Right atrium auricular region (tissue), 2 donors: ENCODE results near the gene ATP6V1G3. TPM values are rescaled to one million over a fixed set of nuclear protein-coding genes. Genes with fewer than 3 reads are reported as not detected.

Experiments used
- DNase-seq: peaks from one replicate; pipeline ENCODE4 v3.0.0-alpha.2; 2019; ENCODE audit warnings: low spot score
- H3K27ac ChIP-seq, 2 donors: fragments of 200-600 bp; sonication (generic); 1 replicate in 1 of 2; 2 replicates in 1 of 2; pipeline ENCODE4 v1.5.1; 2016 to 2019
- H3K27me3 ChIP-seq, 2 donors: fragments of 200-600 bp; sonication (generic); one replicate each; pipeline versions ENCODE4 v1.5.1 to v1.6.0; 2017 to 2019
- H3K36me3 ChIP-seq: fragments of 200-600 bp; sonication (generic); one replicate; pipeline ENCODE4 v1.5.1; 2016
- H3K4me1 ChIP-seq, 2 donors: fragments of 200-600 bp; sonication (generic); one replicate each; pipeline versions ENCODE4 v1.5.1 to v1.6.0; 2017 to 2019
- H3K4me3 ChIP-seq, 2 donors: fragments of 200-600 bp; sonication (generic); 1 replicate in 1 of 2; 2 replicates in 1 of 2; pipeline ENCODE4 v1.5.1; 2017 to 2019; ENCODE audit warnings: mild to moderate bottlenecking in 1 of 2, moderate library complexity in 1 of 2
- H3K9me3 ChIP-seq, 2 donors: fragments of 200-600 bp; sonication (generic); one replicate each; pipeline ENCODE4 v1.5.1; 2019
- total RNA-seq, 2 donors: library from RNA; depleted of rRNA; stranded (reverse); fragments of >200 nt; gene quantifications; one replicate each; pipeline ENCODE4 v1.1.0, GENCODE V29; 2016
- TF ChIP-seq, protein P1 (sequence below), 2 donors: fragments of 200-600 bp; sonication (generic); IDR thresholded peaks; one replicate each; pipeline ENCODE4 v1.5.1; 2019; ENCODE audit warnings: antibody characterized with exemption in 2 of 2

The ATP6V1G3 gene
- total RNA-seq, 2 donors from 2014 or later: not detected

DNA sequence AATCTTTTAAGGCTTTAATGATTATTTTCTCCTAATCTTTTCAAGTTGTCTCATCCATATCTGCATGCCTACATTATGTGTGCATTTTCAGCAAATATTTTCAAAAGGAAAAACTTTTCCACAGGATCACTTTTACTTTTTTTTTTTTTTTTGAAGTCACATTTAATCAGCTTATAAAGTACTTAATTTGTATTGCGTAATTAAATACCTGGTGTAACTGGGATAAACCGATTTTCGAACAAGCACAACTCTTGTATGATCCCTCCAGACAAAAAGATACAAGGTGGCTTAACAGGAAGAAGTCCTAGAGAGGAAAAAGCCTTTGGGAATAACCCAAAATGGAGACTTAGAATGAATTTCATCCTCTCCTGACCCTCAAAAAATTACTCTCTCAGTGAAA lies 1.3 kb upstream of the ATP6V1G3 start:
- no peaks in the 10 kb centered on the region for H3K4me1 ChIP-seq
- H3K27ac ChIP-seq: no peak overlapping the region
- no peak overlapping the region for H3K4me3 ChIP-seq
- no peaks in the 10 kb centered on the region for H3K36me3 ChIP-seq
- TF ChIP-seq, protein P1, sequence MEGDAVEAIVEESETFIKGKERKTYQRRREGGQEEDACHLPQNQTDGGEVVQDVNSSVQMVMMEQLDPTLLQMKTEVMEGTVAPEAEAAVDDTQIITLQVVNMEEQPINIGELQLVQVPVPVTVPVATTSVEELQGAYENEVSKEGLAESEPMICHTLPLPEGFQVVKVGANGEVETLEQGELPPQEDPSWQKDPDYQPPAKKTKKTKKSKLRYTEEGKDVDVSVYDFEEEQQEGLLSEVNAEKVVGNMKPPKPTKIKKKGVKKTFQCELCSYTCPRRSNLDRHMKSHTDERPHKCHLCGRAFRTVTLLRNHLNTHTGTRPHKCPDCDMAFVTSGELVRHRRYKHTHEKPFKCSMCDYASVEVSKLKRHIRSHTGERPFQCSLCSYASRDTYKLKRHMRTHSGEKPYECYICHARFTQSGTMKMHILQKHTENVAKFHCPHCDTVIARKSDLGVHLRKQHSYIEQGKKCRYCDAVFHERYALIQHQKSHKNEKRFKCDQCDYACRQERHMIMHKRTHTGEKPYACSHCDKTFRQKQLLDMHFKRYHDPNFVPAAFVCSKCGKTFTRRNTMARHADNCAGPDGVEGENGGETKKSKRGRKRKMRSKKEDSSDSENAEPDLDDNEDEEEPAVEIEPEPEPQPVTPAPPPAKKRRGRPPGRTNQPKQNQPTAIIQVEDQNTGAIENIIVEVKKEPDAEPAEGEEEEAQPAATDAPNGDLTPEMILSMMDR (IDR thresholded peaks at IDR 0.05): no peak
- no peaks in the 10 kb centered on the region for H3K27me3 ChIP-seq
- no peaks in the 10 kb centered on the region for H3K9me3 ChIP-seq
- DNase-seq: no peak

DNA sequence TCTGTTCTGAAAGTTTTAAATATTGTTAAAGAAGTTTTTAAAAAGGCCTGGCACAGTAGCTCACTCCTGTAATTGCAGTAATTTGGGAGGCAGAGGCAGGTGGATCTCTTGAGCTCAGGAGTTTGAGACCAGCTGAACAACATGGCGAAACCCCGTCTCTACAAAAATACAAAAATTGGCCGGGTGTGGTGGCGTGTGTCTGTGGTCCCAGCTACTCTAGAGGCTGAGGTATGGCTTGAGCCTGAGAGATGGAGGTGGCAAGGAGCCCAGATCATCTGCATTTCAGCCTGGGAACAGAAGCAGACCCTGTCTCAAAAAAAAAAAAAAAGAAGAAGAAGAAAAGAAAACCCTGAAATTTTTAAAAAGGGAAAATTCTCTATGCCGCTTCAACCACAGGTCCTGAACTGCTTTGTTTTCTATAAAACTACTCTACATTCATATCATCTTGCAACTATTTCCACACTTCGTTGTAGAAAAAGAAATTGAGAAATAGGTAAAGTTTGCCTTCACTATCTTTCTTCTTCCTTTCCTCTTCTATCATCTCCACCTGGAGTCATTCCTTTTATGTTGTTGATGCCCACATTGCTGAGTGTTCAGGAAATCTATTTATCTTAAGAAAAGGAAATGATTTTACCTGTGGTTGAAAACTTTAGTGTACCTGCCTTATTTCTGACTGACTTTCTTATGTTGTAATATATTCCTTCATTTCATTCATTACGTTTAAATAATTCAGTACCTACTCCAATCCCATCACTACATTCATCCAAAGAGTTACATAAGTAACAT lies 1.7 kb downstream of the ATP6V1G3 start:
- no peak for DNase-seq
- no peaks in the 10 kb centered on the region for H3K36me3 ChIP-seq
- no peak overlapping the region for H3K4me3 ChIP-seq

DNA sequence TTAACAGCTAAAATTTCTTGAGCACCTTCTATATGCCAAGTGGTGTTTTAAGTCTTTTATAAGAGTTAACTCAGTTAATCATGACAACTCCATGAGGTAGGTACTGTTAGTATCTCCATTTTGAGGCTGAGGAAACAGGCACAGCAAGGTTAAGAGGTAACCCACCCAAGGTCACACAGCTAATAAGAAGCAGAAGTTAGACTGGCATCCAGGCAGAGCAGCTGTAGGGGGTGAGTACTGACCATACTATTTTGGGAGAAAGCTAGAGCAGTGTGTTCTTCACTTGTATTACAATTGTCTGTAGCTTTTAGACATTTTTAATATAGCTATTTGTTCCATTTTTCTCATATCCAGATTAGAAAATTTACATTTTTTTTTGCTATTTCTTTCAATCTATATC lies 4.8 kb downstream of the ATP6V1G3 start:
- TF ChIP-seq, protein P1 (IDR thresholded peaks at IDR 0.05): no peak
- Histone ChIP-seq H3K4me3 (no peak overlapping the region), H3K4me1 (no peaks in the 10 kb centered on the region), H3K27ac (no peak overlapping the region), H3K36me3 (no peaks in the 10 kb centered on the region), H3K9me3 (no peaks in the 10 kb centered on the region), H3K27me3 (no peaks in the 10 kb centered on the region)
- DNase-seq: no peak

More for the DNA sequence above, 1.7 kb downstream of the ATP6V1G3 start:
- Histone ChIP-seq H3K27ac (no peak overlapping the region), H3K4me1 (no peaks in the 10 kb centered on the region), H3K27me3 (no peaks in the 10 kb centered on the region), H3K9me3 (no peaks in the 10 kb centered on the region)
- TF ChIP-seq, protein P1 (IDR thresholded peaks at IDR 0.05): no peak

DNA sequence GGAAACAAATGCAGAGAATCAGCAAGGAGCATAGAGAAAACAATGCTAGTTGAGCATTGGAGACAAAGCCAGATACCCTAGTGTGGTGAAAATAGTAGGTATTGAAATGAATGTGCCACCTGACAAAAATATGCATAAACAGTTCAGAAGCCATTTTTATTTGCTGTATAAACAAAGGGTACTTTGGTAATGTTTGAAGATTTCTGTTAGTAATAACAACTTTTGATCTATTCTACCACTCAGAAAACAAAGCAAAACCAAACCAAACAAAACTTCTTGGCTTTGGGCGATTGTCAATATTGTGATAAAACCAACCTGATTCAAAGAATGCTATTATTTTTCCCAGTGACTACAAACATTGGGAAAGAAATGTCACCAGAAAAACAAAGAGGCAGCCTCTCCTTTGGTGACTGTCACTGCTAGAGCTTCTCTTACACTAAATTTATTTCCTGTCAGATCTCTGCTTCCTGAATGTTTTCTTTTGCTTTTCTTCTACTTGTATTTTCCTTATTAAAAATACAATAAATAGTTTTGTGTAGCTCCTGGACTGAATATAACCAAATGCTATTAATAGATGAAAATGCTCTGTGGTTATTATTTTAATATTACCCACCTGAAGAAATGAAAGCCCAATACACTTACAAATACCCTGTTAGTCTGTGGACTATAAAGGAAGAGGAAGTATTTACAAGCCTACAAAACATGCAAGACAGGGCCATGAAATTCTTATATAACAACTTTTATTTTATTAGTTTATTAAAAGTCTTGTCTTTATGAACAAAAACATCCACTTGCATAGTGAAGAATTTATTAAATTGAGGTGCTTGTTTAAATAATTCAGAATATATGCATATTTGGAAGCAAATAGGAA lies 5.7 kb downstream of the ATP6V1G3 start:
- Histone ChIP-seq H3K27ac (no peak overlapping the region), H3K9me3 (no peaks in the 10 kb centered on the region), H3K27me3 (no peaks in the 10 kb centered on the region), H3K4me1 (no peaks in the 10 kb centered on the region), H3K36me3 (no peaks in the 10 kb centered on the region), H3K4me3 (no peak overlapping the region)
- TF ChIP-seq, protein P1 (IDR thresholded peaks at IDR 0.05): no peak
- no peak for DNase-seq

DNA sequence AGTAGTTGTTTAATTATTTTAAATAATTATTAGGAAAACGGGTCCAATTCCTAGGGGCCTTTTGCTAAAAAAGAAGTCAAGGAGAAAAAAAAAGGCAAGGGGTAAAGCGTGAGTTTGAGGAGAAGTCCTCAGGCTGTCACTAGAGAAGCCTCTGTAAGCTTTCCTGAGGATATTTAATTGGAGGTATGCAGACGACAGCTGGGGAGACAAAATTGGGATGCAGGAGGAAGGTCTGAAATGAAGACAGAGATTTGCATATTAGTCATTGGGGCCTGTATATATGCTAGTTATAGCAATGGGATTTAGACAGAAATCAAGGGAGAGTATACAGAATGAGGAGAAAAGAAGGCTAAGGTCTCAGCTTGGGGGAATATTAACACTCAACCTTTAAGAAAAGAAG lies 8.6 kb downstream of the ATP6V1G3 start:
- H3K4me3 ChIP-seq: no peak overlapping the region
- no peaks in the 10 kb centered on the region for H3K27me3 ChIP-seq
- H3K4me1 ChIP-seq: no peaks in the 10 kb centered on the region
- H3K9me3 ChIP-seq: no peaks in the 10 kb centered on the region
- no peak for DNase-seq
- TF ChIP-seq, protein P1 (IDR thresholded peaks at IDR 0.05): no peak
- H3K27ac ChIP-seq: no peak overlapping the region
- H3K36me3 ChIP-seq: no peaks in the 10 kb centered on the region
